Esophagus muscularis mucosa (tissue), 4 donors: ENCODE measurements around the gene TBC1D5. TPM values are rescaled to one million over a fixed set of nuclear protein-coding genes. Genes with fewer than 3 reads are reported as not detected.

Experiments
- DNase-seq: peaks from one replicate; pipeline ENCODE4 v3.0.0-alpha.2; 2017; ENCODE audit errors: extremely low spot score
- H3K27ac ChIP-seq, 4 donors: fragments of 200-600 bp; sonication (generic); replicated peaks in 1 of 4; 1 replicate in 3 of 4; 2 replicates in 1 of 4; pipeline ENCODE4 v1.5.1; 2016 to 2019; ENCODE audit warnings: mild to moderate bottlenecking in 1 of 4
- H3K27me3 ChIP-seq, 4 donors: fragments of 200-600 bp; sonication (generic); one replicate each; pipeline versions ENCODE4 v1.5.1 to v1.6.0; 2016 to 2019
- H3K36me3 ChIP-seq, 4 donors: fragments of 200-600 bp; sonication (generic); one replicate each; pipeline ENCODE4 v1.5.1; 2016 to 2019
- H3K4me1 ChIP-seq, 4 donors: fragments of 200-600 bp; sonication (generic); one replicate each; pipeline ENCODE4 v1.5.1; 2016 to 2019
- H3K4me3 ChIP-seq, 4 donors: fragments of 200-600 bp; sonication (generic); 1 replicate in 2 of 4; 2 replicates in 2 of 4; pipeline ENCODE4 v1.5.1; 2016 to 2019; ENCODE audit warnings: mild to moderate bottlenecking in 4 of 4, moderate library complexity in 1 of 4
- H3K9me3 ChIP-seq, 4 donors: fragments of 200-600 bp; sonication (generic); 1 replicate in 3 of 4; 2 replicates in 1 of 4; pipeline ENCODE4 v1.5.1; 2016 to 2019
- CTCF ChIP-seq, 3 experiments: fragments of 200-600 bp in 2 of 3; fragments of 450-650 bp in 1 of 3; sonication (generic) in 2 of 3; IDR thresholded peaks; one replicate each; pipeline ENCODE4 v1.5.1; 2017 to 2019; ENCODE audit warnings: antibody characterized with exemption in 3 of 3, mild to moderate bottlenecking in 2 of 3, moderate library complexity in 1 of 3
- EP300 ChIP-seq: sonication (generic); formaldehyde crosslinking; IDR thresholded peaks from one replicate; pipeline ENCODE4 v1.6.1; 2017; ENCODE audit warnings: antibody characterized with exemption
- POLR2A ChIP-seq: fragments of 450-650 bp; IDR thresholded peaks from one replicate; pipeline ENCODE4 v1.6.1; 2017; ENCODE audit warnings: antibody characterized with exemption, moderate library complexity, mild to moderate bottlenecking, low read depth
- POLR2AphosphoS5 ChIP-seq, 2 donors: sonication (generic); formaldehyde crosslinking; IDR thresholded peaks; one replicate each; pipeline ENCODE4 v1.6.1; 2017; ENCODE audit warnings: antibody characterized with exemption in 2 of 2
- WGBS: methylation state at CpG from one replicate; pipeline ENCODE4 v1.1.5; 2018; 5-methylcytosine and 5-hydroxymethylcytosine counted together
- intact Hi-C: fragments of 100-400 bp; cut with DNase I; formaldehyde crosslinking; loops from one replicate; pipeline ENCODE4 v1.15.1; 2023
- total RNA-seq, 4 donors: library from RNA; depleted of rRNA; stranded (reverse); fragments of >200 nt; gene quantifications; one replicate each; pipeline versions ENCODE4 v1.1.0 to v1.2.1, GENCODE V29; 2016

TBC1D5 gene
- total RNA-seq, 4 donors from 2014 or later = 54.0 to 83.1 (median 63.6) TPM

GRCh38 chr3:17553080-17553479, 189.4 kb downstream of the TBC1D5 start:
- Histone ChIP-seq H3K27ac (no peak overlapping the region), H3K4me1 (peaks cover 5 to 28% (median 14%) of the 10 kb centered on the region in 4 donors)
- intact Hi-C loops = no loop called here

DNA sequence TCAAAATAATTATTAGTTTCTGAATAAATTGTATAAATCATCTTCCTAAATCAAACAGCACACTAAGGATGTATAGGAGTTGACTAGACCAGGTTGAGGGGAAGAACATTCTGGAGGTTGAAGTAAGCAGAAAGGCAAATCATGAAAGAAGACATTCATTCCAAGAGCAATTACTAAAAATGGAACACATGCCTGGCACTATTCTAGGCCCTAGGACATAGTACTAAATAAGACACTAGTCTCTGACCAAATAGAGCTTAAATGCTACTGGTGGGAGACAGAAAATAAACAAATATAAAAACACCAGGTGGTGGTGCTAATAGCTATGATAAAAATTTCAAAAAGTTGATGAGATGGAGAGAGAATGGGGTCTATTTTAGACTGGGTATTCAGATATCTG, 190.1 kb downstream of the TBC1D5 start:
- H3K9me3 ChIP-seq = no peaks in the 10 kb centered on the region
- H3K36me3 ChIP-seq = no peaks in the 10 kb centered on the region
- intact Hi-C loops = no loop called here
- H3K27ac ChIP-seq = no peak overlapping the region
- H3K27me3 ChIP-seq = no peaks in the 10 kb centered on the region
- no peak for TF ChIP-seq EP300
- TF ChIP-seq POLR2A = no peak
- no peak for TF ChIP-seq CTCF (IDR thresholded peaks at IDR 0.05)
- no peak for TF ChIP-seq POLR2AphosphoS5 (IDR thresholded peaks at IDR 0.05)
- DNase-seq = no peak
- H3K4me3 ChIP-seq = no peak overlapping the region
- peaks cover 5 to 28% (median 14%) of the 10 kb centered on the region in 4 donors for H3K4me1 ChIP-seq

More at GRCh38 chr3:17553080-17553479, 189.4 kb downstream of the TBC1D5 start:
- TF ChIP-seq POLR2AphosphoS5 (IDR thresholded peaks at IDR 0.05) (no peak), POLR2A (no peak), EP300 (no peak), CTCF (IDR thresholded peaks at IDR 0.05) (no peak)
- no peaks in the 10 kb centered on the region for H3K27me3 ChIP-seq
- H3K36me3 ChIP-seq = no peaks in the 10 kb centered on the region
- DNase-seq = no peak
- no peak overlapping the region for H3K4me3 ChIP-seq
- WGBS = 44% methylated on average over 1 of the region's 1 CpG
- no peaks in the 10 kb centered on the region for H3K9me3 ChIP-seq

- intact Hi-C loops = no loop called here
Observed at GRCh38 chr3:17551895-17552294, 190.5 kb downstream of the TBC1D5 start.

DNA sequence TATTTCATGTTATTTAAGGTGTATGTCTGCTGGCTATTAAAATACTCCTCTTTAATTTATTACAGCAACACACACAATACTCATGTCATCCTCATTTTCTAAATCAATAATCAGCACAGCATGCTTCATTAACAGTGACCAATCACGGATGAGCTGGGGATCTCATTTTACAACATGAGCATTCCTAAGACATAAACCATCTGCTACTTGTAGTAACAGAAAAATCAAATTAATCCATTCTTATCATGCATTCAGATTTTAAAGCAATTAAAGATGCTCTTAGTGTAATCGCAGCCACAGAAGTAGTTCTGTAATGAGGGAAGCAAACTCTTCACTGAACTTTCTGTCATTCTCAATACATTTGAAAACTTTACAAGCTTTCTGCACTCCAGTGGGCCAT, 191.1 kb downstream of the TBC1D5 start:
- peaks cover 5 to 28% (median 14%) of the 10 kb centered on the region in 4 donors for H3K4me1 ChIP-seq
- WGBS = 66% methylated on average over 2 of the region's 2 CpGs
- intact Hi-C loops = no loop called here

More at GRCh38 chr3:17551895-17552294, 190.5 kb downstream of the TBC1D5 start:
- WGBS = 91% methylated on average over 1 of the region's 1 CpG
- Histone ChIP-seq H3K27ac (no peak overlapping the region), H3K36me3 (no peaks in the 10 kb centered on the region), H3K27me3 (no peaks in the 10 kb centered on the region), H3K4me3 (no peak overlapping the region), H3K9me3 (no peaks in the 10 kb centered on the region), H3K4me1 (peaks cover 5 to 28% (median 14%) of the 10 kb centered on the region in 4 donors)
- TF ChIP-seq POLR2AphosphoS5 (IDR thresholded peaks at IDR 0.05) (no peak), POLR2A (no peak), CTCF (IDR thresholded peaks at IDR 0.05) (no peak), EP300 (no peak)
- DNase-seq = no peak

More for the DNA sequence above, 191.1 kb downstream of the TBC1D5 start:
- Histone ChIP-seq H3K27ac (no peak overlapping the region), H3K36me3 (no peaks in the 10 kb centered on the region), H3K9me3 (no peaks in the 10 kb centered on the region), H3K4me3 (no peak overlapping the region), H3K27me3 (no peaks in the 10 kb centered on the region)
- TF ChIP-seq EP300 = no peak
- TF ChIP-seq POLR2AphosphoS5 (IDR thresholded peaks at IDR 0.05) = no peak
- no peak for TF ChIP-seq POLR2A
- no peak for TF ChIP-seq CTCF (IDR thresholded peaks at IDR 0.05)
- no peak for DNase-seq
